ENCODE measurements around the gene PRKAR1B.

Gene PRKAR1B

DNA sequence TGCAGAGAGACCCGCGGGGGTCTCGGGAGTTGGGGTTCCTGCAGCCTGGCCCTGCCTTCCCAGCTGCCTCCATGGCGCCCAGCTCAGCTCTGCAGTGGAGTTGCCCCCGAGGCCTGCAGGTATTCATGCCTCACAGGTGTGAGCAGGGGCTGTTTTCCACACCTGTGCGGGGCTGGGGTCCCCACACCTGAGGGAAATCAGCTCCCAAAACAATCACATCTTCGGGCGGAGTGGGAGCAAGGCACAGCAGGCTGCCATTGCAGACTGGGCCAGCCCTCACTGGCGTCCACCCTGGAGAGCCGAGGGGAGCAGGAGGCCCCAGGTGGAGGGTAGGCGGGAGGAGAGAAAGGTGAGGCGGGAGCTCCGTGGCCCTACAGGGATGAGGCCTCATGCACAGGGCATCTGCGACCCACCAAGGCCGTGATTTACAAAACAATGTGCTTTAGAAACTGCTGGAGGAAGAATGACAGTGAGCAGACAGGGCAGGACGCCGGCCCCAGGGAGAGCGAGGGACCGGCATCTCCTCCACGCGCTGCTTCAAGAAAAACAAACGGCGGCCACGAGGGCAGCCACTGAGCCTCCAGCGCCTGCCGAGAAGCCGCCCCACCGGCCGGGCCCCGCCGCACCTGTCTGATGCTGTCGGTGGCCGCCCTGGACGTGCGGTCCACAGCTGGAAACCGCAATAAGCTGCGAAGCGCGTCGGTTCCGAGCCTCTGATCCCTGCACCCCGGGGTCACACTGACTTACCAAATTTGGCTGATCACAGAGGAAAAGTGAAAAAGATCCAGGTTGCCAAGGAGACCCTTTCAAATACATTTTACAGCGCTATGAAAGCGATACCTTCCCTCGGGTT, 154.4 kb downstream of the PRKAR1B start:
- DNase-seq (ENCODE audit: low read depth), result no peak

DNA sequence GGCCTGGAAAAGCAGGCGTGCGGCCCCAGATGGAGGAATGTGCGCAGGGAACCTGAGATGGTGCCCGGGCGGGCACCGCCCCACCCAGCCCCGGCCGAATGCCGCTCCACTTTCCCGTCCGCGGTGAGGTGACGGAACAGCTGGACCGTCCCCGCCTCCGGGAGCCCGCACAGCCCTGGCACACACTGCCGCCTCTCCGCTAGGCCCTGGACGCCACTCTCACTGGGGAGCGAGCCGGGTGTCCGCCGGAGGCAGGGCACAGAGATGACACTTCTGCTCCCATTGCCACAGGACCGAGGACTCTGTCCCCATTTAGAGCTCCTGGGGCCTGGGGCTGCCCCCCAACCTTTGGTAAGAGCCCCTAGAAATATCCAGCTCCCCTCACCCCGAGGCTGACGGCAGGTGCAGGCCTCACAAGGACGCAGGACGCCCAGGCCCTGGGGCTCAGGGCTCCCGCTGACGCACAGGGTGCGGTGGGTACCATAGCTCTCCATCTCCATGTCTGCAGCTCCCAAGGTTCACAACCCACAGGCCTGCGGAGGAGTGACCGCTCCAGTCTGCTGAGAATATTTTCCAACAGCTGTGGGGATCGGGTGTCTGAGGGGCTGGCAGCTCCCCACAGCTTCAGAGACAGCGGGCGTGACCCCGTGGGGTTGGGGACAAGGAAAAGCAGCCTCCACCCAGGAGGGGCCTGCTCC, 155.2 kb downstream of the PRKAR1B start:
- no peak for DNase-seq (ENCODE audit: low read depth)

GRCh38 chr7:571096-571717, 155.9 kb downstream of the PRKAR1B start:
- no peak for DNase-seq (ENCODE audit: low read depth)

- DNase-seq (ENCODE audit: low read depth), result no peak
Measured at GRCh38 chr7:570801-571070, 156.3 kb downstream of the PRKAR1B start.

GRCh38 chr7:569996-570800, 156.9 kb downstream of the PRKAR1B start:
- DNase-seq (ENCODE audit: low read depth), result no peak

DNA sequence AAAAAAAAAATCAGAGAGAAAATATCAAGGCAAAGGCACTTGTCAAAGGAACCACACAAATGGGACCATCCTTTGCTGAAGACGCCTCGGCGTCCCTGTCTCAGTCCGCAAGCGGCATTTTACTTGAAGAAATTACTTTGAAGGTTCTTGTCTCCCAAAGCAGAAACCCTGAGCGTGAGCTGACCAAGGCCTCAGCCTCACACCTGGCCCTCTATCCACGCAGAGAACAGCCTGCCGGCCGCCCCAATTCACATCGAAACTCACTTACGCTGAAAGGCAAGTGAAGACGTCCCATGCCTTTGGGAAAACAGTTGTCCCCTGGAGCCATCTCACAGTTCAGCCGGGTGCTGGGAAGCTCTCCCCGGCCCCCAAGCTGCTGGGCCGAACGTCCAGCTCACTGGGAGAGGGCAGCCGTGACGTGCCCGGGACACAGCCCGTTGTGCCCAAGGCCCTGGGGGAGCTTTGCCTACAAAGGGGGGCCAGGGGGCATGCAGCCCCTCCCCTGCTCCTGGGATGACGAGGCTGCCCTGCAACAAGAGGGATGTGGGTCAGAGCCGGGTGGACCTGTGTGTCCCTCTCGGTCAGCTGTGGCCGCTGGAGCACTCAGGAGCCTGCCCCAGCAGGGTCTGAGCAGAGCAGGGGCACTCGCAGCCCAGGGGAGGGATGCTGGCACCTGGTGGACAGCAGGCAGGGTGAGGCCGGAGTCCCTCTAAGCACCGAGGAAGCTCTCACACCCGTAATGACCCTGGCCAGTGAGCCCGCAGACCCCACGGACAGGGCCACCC, 157.8 kb downstream of the PRKAR1B start:
- DNase-seq (ENCODE audit: low read depth), result no peak

GRCh38 chr7:568031-568951, 158.8 kb downstream of the PRKAR1B start:
- no peak for DNase-seq (ENCODE audit: low read depth)

GRCh38 chr7:567305-567883, 159.7 kb downstream of the PRKAR1B start:
- no peak for DNase-seq (ENCODE audit: low read depth)

DNA sequence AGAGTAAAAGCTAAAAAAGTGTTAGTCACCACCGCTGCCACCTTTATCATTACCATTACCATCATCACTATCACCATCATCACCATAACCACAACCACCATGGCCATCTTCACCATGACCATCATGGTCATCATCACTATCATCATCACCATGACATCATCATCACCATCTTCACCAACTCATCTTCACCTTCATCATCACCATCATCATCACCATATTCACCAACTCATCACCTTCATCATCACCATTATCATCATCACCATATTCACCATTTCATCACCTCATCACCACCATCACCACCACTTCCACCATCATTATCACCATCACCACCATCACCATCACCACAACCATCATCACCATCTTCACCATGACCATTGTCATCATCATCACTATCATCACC, 161.0 kb downstream of the PRKAR1B start:
- no peak for DNase-seq (ENCODE audit: low read depth)

DNA sequence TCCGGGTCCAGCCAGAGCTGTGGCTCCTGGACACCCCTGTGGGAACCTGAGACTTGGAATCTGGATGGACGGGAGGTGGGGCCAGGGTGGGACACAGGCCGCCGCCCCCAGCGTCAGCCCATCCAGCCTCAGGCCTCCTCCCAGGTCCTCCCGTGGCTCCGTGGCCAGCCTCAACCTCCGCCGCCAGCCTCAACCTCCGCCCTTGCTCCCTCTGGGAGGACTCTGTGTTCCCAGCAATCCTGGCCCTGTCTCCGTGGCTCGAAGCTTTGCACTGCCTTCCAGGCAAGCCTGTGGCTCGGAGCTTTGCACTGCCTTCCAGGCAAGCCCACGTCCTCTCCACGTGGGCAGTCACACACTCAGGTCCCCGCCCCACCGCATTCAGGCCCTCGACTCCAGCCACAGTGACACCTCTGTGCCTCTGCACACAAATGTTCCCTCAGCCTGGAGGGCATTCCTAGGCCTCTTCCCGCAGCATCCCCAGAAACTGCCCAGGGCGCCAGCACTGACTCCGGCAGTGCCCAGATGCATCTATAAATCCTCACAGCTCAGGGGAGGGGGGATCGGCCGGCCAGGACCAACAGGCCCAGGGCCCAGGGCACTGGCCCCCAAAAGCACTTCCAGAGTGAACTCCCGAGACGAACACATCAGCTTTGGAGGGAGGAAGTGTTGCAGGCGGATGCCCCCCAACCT, 162.8 kb downstream of the PRKAR1B start:
- DNase-seq (ENCODE audit: low read depth), result no peak

- DNase-seq (ENCODE audit: low read depth), result no peak
Measured at GRCh38 chr7:563629-564170, 163.4 kb downstream of the PRKAR1B start.

DNA sequence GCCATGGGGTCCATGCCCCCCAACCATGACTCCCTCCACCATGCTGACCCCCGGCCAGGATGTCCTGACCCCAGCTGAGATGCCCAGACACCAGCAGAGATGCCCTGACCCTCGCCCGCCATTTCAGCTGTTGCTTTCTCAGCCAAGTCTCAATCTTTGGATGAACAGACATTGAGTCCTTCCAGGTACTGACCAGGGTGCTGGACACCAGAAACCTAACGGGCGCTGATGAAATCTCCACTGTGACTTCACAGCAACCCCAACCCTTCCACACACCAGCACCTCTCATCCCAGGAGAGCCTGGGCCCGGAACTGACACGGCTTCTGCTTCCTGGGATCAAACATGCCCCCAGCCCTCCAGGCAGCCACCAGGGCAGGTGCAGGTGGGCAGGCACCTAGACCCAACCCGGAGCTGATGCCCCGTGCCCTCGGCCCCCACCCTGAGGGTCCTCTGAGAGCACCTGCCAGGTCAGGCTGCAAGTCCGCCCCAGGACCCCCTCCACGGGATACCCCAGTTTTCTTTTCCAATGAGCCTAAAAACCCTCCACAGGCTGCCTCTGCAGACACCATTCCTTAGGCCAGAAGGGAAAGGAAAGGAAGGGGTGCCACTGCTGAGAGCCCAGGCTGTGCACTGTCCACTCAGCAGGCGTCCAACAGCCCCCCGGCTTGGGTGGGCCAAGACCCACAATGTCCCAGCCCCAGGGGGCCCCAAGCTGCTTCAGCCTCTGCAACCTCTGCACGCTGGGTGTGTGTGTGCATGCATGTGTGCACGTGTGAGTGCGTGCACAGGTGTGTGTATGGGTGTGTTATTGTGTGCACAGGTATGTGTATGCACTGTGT, 164.1 kb downstream of the PRKAR1B start:
- DNase-seq (ENCODE audit: low read depth), result no peak

DNA sequence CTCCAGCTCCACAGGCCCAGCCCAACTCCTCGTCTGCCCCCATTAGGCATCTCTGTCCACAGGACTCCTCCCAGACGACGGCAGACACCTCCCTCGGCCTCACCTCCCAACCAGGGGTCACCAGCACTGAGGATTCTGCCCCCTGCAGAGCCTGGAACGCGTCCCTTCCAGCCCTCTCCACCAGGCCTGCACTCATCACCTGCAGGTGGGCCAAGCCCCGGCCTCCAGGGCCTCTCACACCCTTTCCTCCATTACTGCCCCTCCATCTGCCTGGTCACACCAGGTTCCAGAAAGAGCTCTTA, 164.8 kb downstream of the PRKAR1B start:
- no peak for DNase-seq (ENCODE audit: low read depth)

GRCh38 chr7:561631-562373, 165.3 kb downstream of the PRKAR1B start:
- no peak for DNase-seq (ENCODE audit: low read depth)

DNA sequence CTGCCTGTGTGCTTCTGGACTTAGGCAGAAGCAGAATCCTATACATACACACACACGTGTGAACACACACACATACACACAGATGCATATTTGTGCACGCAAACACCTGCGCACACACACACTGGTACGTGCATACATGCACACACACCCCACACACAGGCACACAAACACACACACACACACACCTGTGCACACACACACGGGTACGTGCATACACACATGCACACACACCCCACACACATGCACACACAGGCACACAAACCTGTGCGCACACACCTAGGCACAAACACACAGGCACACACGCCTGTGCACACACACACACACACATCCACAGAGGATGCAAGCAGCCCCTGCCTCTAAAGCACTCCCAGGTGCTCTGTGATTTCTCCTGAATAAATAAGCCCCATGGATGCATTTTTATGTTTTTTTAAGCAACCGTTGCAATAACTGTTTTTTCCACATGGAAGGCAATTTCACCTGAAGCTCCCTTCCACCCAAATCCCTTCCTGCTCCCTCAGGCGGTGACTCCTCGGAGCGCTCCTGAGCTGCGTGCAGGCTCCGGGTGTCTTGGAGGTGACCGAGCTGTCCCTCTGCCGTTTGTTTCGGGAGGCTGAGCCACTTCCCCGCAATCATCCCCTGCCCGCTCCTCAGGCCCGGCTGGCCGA, 166.0 kb downstream of the PRKAR1B start:
- no peak for DNase-seq (ENCODE audit: low read depth)

- no peak for DNase-seq (ENCODE audit: low read depth)
Measured at GRCh38 chr7:559396-559705, 167.7 kb downstream of the PRKAR1B start.

GRCh38 chr7:557558-557881, 169.6 kb downstream of the PRKAR1B start:
- DNase-seq (ENCODE audit: low read depth), result no peak
